GM19397 (cell line): ENCODE data around the gene TMEM41A.
A peak's percentile ranks its signal among the peaks of the same experiment; 100 is the strongest.

Experiments used
- ATAC-seq: cut with Tn5 transposase; IDR thresholded peaks from one replicate; pipeline ENCODE4 v1.9.1; 2021; ENCODE audit warnings: mild to moderate bottlenecking, moderate library complexity; ENCODE audit not compliant: unreplicated experiment

The TMEM41A gene

DNA sequence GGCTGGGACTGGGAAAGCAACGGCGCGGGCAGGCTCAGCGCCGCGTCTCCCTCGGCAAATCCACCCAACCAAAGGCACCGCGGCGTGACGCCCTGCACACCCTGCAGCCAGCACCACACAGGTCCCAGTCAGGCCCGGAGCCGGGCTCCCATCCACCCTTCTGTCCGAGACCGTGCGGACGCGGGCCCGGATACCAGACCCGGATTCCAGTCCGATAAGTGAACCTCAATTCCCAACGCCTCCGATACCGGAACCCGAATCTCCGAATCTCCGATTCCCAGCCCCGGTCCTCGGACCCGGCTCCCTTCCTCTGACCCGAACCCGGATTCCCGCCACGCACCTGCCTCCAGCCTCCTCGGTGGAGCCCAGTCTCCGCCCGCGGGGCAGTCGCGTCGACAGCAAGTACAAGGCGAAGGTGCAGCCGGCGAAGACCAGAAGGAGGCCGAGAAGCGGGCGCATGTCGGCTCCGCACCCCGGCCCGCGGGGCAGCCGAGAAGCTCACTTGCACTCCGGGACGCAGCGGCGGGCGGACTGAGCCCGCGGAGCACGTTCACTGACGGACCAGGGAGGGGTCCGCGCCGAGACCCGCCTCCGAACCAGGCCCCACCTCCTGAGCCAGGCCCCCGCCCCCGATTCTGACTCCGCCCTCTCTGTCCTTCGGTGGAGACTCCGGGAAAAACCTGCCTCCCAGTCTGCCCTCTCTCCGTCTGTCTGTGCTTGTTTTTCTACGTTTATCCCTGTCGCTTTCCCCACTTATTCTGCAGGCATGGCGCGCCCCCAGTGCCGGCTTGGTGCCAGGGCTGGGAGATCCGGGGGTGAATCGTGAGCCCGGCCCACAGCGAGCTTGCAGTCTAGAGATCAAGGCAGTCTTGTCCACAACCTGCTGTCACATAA lies at the start of gene TMEM41A:
Gene TMEM41A, minus strand, starts transcription at position 533 of the 894 bp plus-strand sequence. Its CDS starts 74 bp downstream, at position 459.
- peak; percentile 98 for ATAC-seq

DNA sequence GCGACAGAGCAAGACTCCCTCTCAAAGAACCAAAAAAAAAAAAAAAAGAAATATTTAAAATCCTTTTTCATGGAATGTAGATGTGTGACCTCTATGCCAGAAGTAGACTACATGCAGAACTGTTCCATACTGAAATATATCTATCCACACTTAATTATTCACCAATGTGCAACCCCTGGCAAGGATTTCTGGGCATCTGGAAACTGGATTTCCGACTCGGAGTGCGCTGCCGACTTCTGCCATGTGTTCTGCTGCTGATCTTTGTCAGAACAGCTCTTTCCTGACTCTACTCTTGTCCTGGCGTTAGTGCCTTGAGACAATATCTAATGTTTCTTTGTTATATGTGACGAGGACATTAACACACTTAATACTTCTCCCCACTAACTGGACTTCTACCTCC lies 41.9 kb upstream of the TMEM41A start:
- no peak for ATAC-seq

DNA sequence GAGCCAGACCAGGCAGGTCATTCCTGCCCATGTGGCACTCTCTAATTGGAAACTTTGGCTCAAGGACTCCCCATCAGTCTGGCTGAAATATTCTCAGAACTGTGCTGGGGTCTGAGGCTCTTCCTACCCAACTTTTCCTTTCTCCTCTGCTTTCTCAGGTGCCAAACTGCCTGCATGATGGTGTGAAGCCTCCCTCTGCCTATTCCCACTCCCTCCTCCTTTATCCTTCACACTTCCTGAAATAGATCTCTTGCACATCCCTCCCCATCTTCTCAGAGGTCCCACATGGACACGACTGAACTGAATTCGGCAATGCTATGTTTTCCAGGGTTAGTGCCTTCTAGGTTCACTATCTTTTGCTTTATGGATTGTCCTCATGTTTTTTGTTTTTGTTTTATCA lies 41.1 kb upstream of the TMEM41A start:
- no peak for ATAC-seq

DNA sequence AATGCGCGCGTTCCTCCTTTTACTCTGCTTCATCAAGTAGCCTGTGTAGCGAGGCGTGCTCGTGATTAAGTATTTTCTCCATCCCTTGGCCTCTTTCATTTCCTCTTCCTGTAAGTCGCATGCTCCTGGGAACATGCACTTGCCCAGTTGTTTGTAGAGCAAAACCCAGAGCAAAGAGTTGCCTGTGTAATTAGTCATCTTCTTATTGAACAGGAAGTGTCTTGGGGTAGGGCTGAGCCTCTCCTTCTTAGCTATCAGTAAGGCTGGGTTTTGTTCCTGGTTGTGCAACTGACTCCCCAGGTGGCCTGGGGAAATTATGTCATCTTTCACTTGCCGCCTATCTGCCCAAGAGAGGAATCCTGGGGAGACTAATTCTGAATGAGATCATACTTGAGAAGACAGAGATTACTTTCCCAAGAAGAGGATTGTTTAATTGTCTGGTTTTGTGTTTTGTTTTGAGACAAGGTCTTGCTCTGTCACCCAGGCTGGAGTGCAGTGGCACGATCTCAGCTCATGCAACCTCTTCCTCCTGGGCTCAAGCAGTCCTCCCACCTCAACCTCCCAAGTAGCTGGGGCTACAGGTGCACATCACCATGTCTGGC lies 38.6 kb upstream of the TMEM41A start:
- ATAC-seq = peak; percentile 95

DNA sequence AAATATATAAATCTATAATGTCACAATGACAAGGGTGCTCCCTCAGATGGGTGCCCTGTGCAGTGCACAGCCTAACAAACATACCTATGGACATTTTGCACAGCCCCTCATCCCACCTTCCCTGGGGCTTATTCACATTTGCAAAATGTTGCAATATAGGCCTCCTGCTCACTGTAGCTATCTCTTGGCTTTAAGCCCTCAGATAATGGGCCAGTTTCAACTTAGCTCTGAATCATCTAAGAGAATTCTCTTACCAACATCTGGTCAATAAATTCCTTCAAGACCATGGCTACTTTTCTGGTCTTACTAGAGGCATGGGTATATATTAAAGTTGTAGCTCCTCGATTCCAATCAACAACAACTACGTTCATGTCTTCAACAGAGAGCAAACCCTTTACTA lies 35.7 kb upstream of the TMEM41A start:
- no peak for ATAC-seq

DNA sequence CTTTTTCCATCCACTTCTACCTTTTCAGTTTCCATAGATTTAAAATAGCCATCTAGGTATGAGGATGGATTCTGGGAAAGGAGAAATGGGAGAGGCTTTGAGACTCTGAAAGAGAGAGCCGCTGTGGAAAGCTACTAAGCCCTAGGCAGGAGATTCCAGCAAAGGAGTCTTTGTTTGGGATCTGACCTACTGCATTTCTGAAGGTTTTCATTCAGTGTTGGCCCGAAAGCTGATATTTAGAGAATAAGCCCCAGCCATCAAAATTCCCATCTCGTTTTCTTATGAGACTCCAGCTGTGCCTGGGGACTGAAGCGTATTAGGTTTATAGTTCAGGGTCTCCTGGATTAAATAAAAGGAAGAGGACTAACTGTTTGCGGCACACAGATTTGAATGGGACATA lies 34.1 kb upstream of the TMEM41A start:
- no peak for ATAC-seq

DNA sequence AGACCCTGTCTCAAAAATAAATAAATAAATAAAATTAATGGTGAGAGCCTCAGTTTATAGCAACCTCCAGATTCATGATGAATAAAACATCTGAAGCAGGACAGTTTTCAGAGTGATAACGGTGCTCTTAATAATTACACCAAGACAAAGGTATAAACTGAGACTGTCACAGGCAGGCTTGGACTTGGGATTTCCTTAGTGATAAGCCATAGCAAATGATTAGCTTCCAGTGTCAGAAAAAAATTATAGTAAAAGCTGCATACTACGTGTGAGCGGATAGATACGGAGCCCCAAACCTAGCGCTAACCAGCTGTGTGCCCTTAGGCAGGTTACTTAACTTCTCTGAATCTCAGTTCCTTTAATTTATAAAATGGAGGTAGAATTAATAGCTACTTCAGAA lies 32.0 kb upstream of the TMEM41A start:
- ATAC-seq = no peak

DNA sequence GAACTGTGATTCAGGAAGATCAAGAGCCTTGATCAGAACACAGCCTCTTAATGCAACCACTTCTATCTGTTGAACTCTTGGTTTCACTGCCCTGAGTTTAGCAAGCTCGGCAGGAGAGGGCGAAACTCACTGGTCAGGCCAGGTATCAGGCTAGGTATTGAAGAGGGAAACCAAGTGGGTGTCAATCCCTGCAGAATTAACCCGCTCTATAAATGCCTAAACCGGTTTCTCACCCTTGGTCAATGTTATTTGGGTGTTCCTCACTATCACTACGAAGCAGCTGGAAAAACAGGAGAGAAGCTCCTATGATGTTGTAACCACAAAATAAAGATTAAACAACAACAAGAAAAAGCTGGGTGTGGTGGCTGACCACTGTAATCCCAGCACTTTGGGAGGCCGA lies 29.7 kb upstream of the TMEM41A start:
- no peak for ATAC-seq

DNA sequence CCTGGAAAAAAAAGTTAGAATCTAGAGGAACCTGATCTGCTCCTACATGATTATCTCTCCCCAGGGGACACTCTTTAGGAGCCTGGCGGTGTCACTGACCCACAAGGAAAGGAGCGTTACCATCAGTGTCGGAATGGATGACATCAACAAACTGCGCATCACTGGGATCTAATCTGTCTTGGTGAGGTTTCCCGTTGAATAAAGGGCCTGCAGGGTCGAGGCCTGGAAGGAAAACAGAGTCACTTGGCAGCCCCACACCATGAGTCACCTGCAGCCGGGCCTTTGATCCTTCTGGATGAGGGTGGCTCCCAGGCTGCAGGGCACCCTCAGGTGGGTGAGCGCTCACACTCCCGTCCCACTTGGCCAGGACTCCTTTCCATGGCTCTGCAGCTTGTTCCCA lies 28.5 kb upstream of the TMEM41A start:
- no peak for ATAC-seq

DNA sequence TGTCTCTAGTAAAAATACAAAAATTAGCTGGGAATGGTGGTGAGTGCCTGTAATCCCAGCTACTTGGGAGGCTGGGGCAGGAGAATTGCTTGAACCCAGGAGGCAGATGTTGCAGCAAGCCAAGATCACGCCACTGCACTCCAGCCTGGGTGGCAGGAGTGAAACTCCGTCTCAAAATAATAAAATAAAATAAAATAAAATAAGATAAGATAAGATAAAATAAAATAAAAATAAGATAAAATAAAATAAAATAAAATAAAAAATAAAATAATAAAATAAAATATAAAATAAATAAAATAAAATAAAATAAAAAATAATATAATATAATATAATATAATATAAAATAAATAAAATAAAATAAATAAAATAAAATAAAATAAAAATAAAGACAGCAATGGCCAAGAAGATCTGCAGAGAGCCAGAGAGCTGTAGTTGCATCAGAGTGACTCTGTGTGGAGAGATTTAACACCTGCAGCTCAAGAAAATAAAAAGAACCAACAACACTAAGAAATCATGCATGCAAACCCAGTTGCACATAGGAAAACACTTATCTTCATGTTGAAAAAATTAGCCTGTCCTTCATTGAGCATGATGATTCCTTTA lies 27.6 kb upstream of the TMEM41A start:
- no peak for ATAC-seq

DNA sequence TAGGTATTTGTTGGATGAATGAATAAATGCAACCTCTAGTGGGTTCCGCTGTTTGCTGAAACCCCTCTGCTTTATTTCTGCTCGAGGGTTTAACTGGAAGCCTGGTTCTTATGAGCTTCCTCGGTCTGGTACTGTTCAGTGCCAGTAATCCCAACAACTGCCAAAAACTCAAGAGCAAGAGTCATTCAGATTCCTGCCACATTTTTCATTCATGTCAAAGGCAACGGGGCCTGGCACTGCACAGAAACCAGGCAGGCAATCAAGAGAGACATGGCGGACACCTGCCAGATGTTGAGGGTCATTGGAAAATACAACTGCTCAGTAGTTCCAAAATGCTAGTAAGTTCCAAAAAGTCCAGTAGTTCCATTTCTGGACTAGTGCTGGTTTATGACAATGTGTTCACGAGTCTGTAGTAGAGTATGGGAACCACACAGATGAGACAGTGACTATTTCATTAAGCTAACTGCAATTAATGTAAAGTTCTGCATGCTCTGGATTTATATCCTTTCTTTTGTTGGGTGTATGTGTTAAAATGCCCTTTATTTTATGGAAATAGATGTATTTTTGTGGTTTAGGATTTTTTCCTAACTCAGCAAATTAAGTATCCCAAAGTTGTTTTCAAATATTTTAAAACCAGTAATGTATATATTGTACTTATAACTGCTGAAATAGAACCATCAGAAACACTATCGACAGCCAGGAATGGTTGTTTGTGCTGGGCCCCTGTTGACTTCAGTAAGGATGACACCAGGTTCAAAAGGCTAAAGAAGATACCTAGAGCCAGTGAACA lies 22.7 kb upstream of the TMEM41A start:
- no peak for ATAC-seq

DNA sequence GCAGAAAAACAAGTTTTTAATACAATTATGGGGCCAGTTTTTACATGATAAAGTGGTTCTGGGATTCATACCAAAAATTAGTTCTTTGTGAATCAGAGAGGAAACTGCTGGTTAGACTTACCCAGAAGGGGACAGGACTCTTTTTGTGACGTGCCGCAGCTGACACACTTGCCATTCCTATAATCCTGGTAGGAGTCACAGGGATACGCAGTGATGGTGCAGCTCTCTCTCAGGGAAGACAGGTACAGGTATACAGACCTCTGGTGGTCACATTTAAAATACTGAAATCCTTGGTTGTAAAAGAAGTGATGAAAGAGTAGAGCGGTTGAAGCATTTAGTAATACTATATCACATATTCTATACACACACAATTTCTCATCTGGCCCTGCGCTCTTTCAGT lies 20.2 kb upstream of the TMEM41A start:
- ATAC-seq = no peak

DNA sequence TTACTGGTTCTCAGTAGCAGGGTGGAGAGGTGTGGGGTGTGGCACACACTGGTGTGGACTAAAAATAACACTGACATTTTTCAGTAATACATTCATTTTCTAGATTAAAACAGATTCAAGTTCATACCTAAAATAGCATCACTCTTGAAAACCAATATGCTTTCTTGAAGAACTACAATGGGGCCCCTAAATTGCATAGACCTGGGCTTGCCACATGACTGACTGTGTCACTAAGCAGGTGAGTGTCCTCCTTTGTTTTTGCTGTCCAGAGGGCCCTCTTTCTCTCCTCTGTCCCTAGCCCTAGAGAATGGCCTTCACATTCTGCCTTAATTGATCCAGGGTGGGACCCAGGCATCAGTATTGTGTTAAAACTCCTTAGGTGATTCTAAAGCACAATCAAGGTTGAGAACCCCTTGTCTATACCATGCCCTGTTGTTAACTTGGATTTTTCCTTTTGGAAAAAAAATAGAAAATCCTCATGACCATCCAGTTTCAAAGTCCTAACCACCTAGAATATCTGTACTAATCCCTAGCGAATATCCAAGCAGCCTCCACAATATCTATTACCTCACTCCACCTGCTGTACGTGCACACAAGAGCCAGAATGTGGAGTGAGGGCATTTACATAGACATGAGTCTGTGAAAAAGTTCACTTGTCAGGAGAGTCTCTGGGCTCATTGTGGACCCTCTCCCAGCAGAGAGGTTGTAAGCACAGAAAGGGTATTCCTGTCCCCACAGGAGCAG lies 18.7 kb upstream of the TMEM41A start:
- no peak for ATAC-seq

DNA sequence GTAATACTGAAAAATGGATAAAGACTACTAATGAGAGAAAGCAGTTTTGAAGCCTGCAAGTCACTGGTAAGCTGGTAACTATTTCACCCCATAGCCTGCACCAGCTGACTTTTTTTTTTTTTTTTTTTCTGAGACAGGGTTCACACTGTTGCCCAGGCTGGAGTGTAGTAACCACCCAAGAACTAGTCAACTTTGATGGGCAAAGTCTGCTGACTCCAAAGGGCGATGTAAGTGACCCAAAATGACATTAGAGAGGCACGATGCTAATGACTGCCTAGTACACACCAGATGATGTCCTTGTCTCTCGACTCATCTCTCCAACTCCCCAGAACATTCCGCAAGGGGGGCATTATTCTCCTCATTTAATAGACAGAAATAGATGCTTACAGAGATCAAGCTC lies 12.9 kb upstream of the TMEM41A start:
- ATAC-seq = no peak

DNA sequence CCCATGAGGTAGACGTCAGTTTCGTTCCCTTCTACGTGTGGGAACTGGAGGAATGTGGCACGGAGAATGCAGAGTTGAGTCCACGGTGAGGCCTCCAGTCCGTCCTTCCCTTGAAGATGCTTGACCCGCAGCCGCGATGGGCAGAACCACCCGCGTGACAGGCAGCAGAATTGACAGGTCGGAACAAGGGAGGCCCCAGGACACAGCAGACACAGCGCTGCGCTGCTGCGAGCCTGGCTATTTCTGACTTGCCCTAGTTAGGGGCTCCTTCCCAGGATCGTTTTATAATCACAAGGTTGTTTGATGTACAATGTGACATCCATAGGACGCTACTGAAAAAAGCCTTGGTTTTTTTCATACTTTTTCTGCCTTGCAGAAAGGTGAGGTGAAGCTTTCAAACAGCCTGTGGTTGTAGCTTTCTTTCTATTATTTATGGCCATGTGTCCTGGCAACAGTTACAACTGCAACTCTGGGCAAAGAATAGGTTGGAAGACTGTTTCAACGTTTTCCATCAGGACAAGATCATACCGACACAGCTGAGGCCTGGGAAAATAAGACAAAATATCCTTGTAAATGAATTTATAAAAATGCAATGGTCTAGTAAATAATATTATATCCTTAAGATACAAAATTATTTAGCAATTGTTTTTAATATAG lies 9.6 kb upstream of the TMEM41A start:
- ATAC-seq = no peak

DNA sequence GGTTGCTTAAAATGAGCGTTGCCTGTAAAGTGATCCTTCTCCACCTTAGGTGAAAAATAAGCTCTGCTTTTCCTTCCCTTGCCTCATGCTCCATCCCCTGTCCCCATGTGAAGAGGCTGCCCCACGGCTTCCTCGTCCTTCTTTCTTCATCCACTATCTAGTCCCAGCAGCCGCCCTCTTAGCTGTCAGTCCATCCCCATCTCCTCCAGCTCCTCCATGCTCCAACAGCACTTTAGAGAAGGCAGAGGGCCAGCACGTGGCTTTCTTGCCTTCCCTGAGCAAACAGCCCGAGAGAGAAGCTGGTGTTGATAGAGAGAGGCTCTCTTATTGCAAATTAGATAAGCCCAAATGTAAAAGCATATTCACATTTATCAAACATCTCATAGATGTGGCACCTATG lies 9.0 kb upstream of the TMEM41A start:
- ATAC-seq = no peak

DNA sequence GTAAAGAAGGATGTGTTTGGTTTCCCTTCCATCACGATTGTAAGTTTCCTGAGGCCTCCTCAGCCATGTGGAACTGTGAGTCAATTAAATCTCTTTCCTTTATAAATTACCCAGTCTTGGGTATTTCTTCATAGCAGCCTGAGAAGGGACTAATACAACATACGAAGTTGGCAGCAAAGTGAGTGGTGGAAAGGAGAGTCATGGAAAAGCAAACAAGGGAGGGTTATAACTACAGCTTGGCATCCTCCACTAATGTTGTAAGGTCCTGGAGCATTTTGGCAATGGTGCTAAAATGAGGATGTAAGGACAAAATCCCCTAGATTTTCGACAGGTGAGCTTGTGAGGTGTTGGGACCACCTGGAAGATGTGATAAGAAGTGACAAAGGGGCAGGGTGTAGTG lies 5.8 kb upstream of the TMEM41A start:
- ATAC-seq = no peak

DNA sequence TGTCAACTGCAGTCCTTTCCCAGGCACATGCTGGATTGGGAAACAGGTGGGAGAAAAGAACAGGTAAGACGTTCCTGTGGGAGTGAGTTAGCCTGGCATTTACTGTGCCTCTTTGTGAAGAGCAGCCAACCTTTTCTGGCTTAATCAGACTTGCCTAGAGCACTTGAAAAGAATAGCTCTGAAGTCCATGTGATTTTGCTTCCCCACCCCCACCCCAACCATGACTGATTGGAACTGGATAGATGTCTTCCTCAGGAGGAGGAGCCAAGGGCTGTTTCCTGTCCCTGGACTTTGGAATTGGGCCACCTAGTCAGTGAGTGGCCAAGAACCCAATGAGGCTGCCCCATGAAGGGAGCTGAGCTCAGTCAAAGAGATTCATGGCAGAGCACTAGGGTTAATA lies 4.7 kb upstream of the TMEM41A start:
- ATAC-seq = no peak

DNA sequence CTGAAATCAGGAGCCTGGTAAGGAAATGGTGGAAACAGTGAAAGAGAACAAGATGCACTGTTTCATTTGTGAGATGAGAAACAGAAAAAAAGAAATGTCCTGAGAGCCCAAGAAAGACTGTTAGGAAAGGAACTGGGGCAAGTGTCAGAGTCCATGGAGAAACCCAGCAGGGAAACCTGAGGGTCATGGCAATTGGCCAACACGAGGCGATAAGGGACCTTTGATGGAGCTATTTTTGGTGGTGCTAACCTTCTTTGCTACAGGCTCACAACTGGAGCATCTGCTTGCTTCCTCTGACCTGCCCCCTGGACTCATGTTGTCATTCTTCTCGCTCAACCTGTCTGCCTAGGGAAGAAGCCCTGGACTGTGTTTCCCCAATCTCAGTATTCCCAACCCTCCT lies 4.2 kb upstream of the TMEM41A start:
- ATAC-seq = no peak

DNA sequence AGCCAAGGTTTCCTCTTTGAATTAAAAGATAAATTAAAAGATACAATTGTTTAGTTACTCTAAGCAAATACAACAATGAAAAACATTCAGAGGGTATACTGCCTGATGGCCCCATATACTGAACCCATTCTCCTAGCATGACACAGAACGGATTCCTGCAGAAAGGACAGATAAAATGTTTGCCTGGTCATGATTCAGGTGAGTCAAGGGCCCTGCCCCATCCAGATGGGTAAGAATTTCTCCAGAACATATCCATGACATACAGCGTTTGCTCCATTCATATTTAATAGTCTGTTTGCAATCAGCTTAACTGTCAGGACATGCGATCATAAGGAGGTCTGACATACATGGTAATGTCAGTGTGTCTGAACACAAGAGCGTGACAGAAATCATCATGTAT lies 8.6 kb downstream of the TMEM41A start:
- ATAC-seq = no peak
